ENCODE results near the gene PLA2G4B. TPM values are rescaled to one million over a fixed set of nuclear protein-coding genes. Genes with fewer than 3 reads are reported as not detected.

PLA2G4B gene
- total RNA-seq, 5 donors from 2014 or later (not counting 1 experiment from before 2014, with no cell fraction given), result 32.0 to 55.8 (median 44.9) TPM

- Histone ChIP-seq H3K4me1 (ENCODE audit: control insufficient read depth in 1 of 2, extremely low read depth in 1 of 2, insufficient read depth in 2 of 2, low read length in 2 of 2) (peaks cover 2 to 6% of the 10 kb centered on the region in 2 experiments), H3K4me3 (ENCODE audit: control insufficient read depth in 1 of 2, extremely low read depth in 1 of 2, low read length in 1 of 2) (no peak overlapping the region), H3K36me3 (ENCODE audit: control insufficient read depth in 2 of 2, extremely low read depth in 1 of 2, insufficient read depth in 1 of 2, low read length in 1 of 2) (no peaks in the 10 kb centered on the region), H3K27me3 (replicated peaks in 1 of 2; ENCODE audit: control insufficient read depth in 2 of 2, extremely low read depth in 1 of 2, insufficient read depth in 2 of 2, low read length in 1 of 2) (peaks cover 0 to 39% of the 10 kb centered on the region in 2 experiments), H3K9me3 (no peaks in the 10 kb centered on the region), H3K27ac (ENCODE audit: low read length) (no peak overlapping the region)
- 83% methylated on average over 24 of the region's 30 CpGs for WGBS (ENCODE audit: insufficient coverage)
- peaks cover under 1 to 6% (median 5%) of the 10 kb centered on the region in 3 donors for H3K4me1 Mint-ChIP-seq
- H3K36me3 Mint-ChIP-seq, result no peaks in the 10 kb centered on the region
- ChIA-PET CTCF (no interaction called here), POLR2A (no interaction called here)
- H3K4me3 Mint-ChIP-seq, result no peak overlapping the region
- H3K9me3 Mint-ChIP-seq, result no peaks in the 10 kb centered on the region
- no peak overlapping the region for H3K27ac Mint-ChIP-seq
- peaks cover 0 to 3% of the 10 kb centered on the region in 2 donors for H3K27me3 Mint-ChIP-seq
- DNase-seq (no peak), ATAC-seq (replicated peaks in 1 of 4) (no peak)
Observed at GRCh38 chr15:41855261-41855961, 16.8 kb downstream of the PLA2G4B start.

- Mint-ChIP-seq H3K4me1 (peaks cover 6 to 9% (median 7%) of the 10 kb centered on the region in 3 donors), H3K4me3 (no peak overlapping the region), H3K9me3 (no peaks in the 10 kb centered on the region), H3K27ac (no peak overlapping the region), H3K27me3 (peaks cover 0 to 3% of the 10 kb centered on the region in 2 donors), H3K36me3 (no peaks in the 10 kb centered on the region)
- no peak for DNase-seq
- Histone ChIP-seq H3K27me3 (replicated peaks in 1 of 2; ENCODE audit: control insufficient read depth in 2 of 2, extremely low read depth in 1 of 2, insufficient read depth in 2 of 2, low read length in 1 of 2) (peaks cover 0 to 45% of the 10 kb centered on the region in 2 experiments), H3K4me1 (ENCODE audit: control insufficient read depth in 1 of 2, extremely low read depth in 1 of 2, insufficient read depth in 2 of 2, low read length in 2 of 2) (peaks cover 2 to 7% of the 10 kb centered on the region in 2 experiments), H3K36me3 (ENCODE audit: control insufficient read depth in 2 of 2, extremely low read depth in 1 of 2, insufficient read depth in 1 of 2, low read length in 1 of 2) (no peaks in the 10 kb centered on the region), H3K4me3 (ENCODE audit: control insufficient read depth in 1 of 2, extremely low read depth in 1 of 2, low read length in 1 of 2) (no peak overlapping the region), H3K27ac (ENCODE audit: low read length) (no peak overlapping the region), H3K9me3 (no peaks in the 10 kb centered on the region)
- ChIA-PET CTCF (no interaction called here), POLR2A (no interaction called here)
- 85% methylated on average over 11 of the region's 17 CpGs for WGBS (ENCODE audit: insufficient coverage)
- no peak for ATAC-seq (replicated peaks in 1 of 4)
Observed at GRCh38 chr15:41856262-41856661, 17.6 kb downstream of the PLA2G4B start.

DNA sequence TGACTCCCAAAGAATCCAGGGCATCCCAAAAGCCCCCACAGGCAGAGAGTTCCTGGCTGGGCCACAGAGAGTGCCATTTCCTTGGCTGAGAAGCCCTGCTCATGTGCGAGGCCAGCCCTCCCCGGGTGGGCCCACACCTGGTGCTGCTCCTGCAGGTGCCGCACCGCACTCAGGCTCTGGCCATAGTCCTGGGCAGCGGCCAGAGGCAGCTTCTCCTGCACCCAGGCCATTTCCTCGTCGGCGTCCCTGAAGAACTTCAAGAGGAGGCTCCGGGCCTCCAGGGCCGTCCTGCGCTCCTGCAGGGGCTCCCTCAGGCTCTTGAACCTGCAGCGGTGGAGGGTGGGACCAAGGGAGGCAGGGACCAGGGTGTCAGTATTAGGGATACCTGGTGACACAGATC is 18.1 kb downstream of the PLA2G4B start:
- Histone ChIP-seq H3K4me3 (ENCODE audit: control insufficient read depth in 1 of 2, extremely low read depth in 1 of 2, low read length in 1 of 2) (no peak overlapping the region), H3K36me3 (ENCODE audit: control insufficient read depth in 2 of 2, extremely low read depth in 1 of 2, insufficient read depth in 1 of 2, low read length in 1 of 2) (no peaks in the 10 kb centered on the region), H3K27ac (ENCODE audit: low read length) (no peak overlapping the region), H3K4me1 (ENCODE audit: control insufficient read depth in 1 of 2, extremely low read depth in 1 of 2, insufficient read depth in 2 of 2, low read length in 2 of 2) (peaks cover 2 to 7% of the 10 kb centered on the region in 2 experiments), H3K9me3 (no peaks in the 10 kb centered on the region), H3K27me3 (replicated peaks in 1 of 2; ENCODE audit: control insufficient read depth in 2 of 2, extremely low read depth in 1 of 2, insufficient read depth in 2 of 2, low read length in 1 of 2) (peaks cover 0 to 45% of the 10 kb centered on the region in 2 experiments)
- Mint-ChIP-seq H3K27me3 (peaks cover 0 to 3% of the 10 kb centered on the region in 2 donors), H3K9me3 (no peaks in the 10 kb centered on the region), H3K27ac (no peak overlapping the region), H3K4me3 (no peak overlapping the region), H3K36me3 (no peaks in the 10 kb centered on the region), H3K4me1 (peaks cover 6 to 9% (median 7%) of the 10 kb centered on the region in 3 donors)
- 90% methylated on average over 12 of the region's 12 CpGs for WGBS (ENCODE audit: insufficient coverage)
- DNase-seq (no peak), ATAC-seq (replicated peaks in 1 of 4) (no peak)
- CTCF ChIA-PET, result no interaction called here
- POLR2A ChIA-PET, result no interaction called here

DNA sequence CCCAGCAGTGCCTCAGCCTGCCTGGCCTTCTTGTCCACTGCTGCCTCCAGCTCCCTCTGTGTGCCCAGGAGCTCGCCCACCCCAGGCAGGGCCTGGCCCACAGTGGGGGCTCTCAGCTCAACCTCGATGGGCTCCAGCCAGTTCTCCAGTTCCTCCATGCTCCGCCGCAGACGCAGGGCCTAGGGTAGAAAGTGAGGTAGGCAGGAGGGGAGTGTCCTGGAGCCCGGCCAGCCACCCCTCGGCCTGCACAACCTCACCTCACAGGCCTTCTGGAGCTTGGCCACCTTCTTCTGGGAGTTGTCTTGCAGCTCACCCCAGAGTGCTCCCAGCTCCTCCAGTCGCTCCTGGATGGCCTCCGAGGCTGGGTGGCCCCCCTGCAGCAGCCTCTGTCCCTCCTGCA is 18.7 kb downstream of the PLA2G4B start:
- 91% methylated on average over 4 of the region's 9 CpGs for WGBS (ENCODE audit: insufficient coverage)
- Mint-ChIP-seq H3K9me3 (no peaks in the 10 kb centered on the region), H3K27ac (no peak overlapping the region), H3K4me1 (peaks cover 6 to 9% (median 7%) of the 10 kb centered on the region in 3 donors), H3K36me3 (no peaks in the 10 kb centered on the region), H3K27me3 (peaks cover 0 to 3% of the 10 kb centered on the region in 2 donors), H3K4me3 (no peak overlapping the region)
- ChIA-PET POLR2A (no interaction called here), CTCF (no interaction called here)
- peaks cover 2 to 7% of the 10 kb centered on the region in 2 experiments for H3K4me1 ChIP-seq (ENCODE audit: control insufficient read depth in 1 of 2, extremely low read depth in 1 of 2, insufficient read depth in 2 of 2, low read length in 2 of 2)
- no peak for DNase-seq
- ATAC-seq (replicated peaks in 1 of 4), result no peak
- no peaks in the 10 kb centered on the region for H3K36me3 ChIP-seq (ENCODE audit: control insufficient read depth in 2 of 2, extremely low read depth in 1 of 2, insufficient read depth in 1 of 2, low read length in 1 of 2)
- H3K9me3 ChIP-seq, result no peaks in the 10 kb centered on the region
- peaks cover 0 to 45% of the 10 kb centered on the region in 2 experiments for H3K27me3 ChIP-seq (replicated peaks in 1 of 2; ENCODE audit: control insufficient read depth in 2 of 2, extremely low read depth in 1 of 2, insufficient read depth in 2 of 2, low read length in 1 of 2)
- no peak overlapping the region for H3K4me3 ChIP-seq (ENCODE audit: control insufficient read depth in 1 of 2, extremely low read depth in 1 of 2, low read length in 1 of 2)
- no peak overlapping the region for H3K27ac ChIP-seq (ENCODE audit: low read length)

GRCh38 chr15:41858756-41859155 is 20.1 kb downstream of the PLA2G4B start:
- no peaks in the 10 kb centered on the region for H3K9me3 ChIP-seq
- Mint-ChIP-seq H3K27ac (no peak overlapping the region), H3K27me3 (peaks cover 0 to 5% of the 10 kb centered on the region in 2 donors), H3K4me1 (peaks cover 6 to 12% (median 11%) of the 10 kb centered on the region in 3 donors), H3K36me3 (no peaks in the 10 kb centered on the region), H3K4me3 (no peak overlapping the region), H3K9me3 (no peaks in the 10 kb centered on the region)
- no peak overlapping the region for H3K4me3 ChIP-seq (ENCODE audit: control insufficient read depth in 1 of 2, extremely low read depth in 1 of 2, low read length in 1 of 2)
- ATAC-seq (replicated peaks in 1 of 4), result no peak
- ChIA-PET CTCF (no interaction called here), POLR2A (interaction anchor here in 1 of 2 donors (0.5 kb wide), 1 partner anchor 21 kb away, joined by 7 read pairs; no protein-coding TSS in a partner anchor)
- H3K36me3 ChIP-seq (ENCODE audit: control insufficient read depth in 2 of 2, extremely low read depth in 1 of 2, insufficient read depth in 1 of 2, low read length in 1 of 2), result no peaks in the 10 kb centered on the region
- H3K27ac ChIP-seq (ENCODE audit: low read length), result no peak overlapping the region
- peaks cover 0 to 36% of the 10 kb centered on the region in 2 experiments for H3K27me3 ChIP-seq (replicated peaks in 1 of 2; ENCODE audit: control insufficient read depth in 2 of 2, extremely low read depth in 1 of 2, insufficient read depth in 2 of 2, low read length in 1 of 2)
- peaks cover 2 to 15% of the 10 kb centered on the region in 2 experiments for H3K4me1 ChIP-seq (ENCODE audit: control insufficient read depth in 1 of 2, extremely low read depth in 1 of 2, insufficient read depth in 2 of 2, low read length in 2 of 2)
- WGBS (ENCODE audit: insufficient coverage), result 92% methylated on average over 14 of the region's 15 CpGs
- DNase-seq, result no peak

GRCh38 chr15:41860049-41860828 is 21.6 kb downstream of the PLA2G4B start:
- peaks cover 0 to 5% of the 10 kb centered on the region in 2 donors for H3K27me3 Mint-ChIP-seq
- no peaks in the 10 kb centered on the region for H3K9me3 Mint-ChIP-seq
- H3K4me3 Mint-ChIP-seq, result no peak overlapping the region
- peaks cover 2 to 15% of the 10 kb centered on the region in 2 experiments for H3K4me1 ChIP-seq (ENCODE audit: control insufficient read depth in 1 of 2, extremely low read depth in 1 of 2, insufficient read depth in 2 of 2, low read length in 2 of 2)
- peak in 1 of 4 experiments; percentile 41 for ATAC-seq (replicated peaks in 1 of 4)
- peaks cover 6 to 12% (median 11%) of the 10 kb centered on the region in 3 donors for H3K4me1 Mint-ChIP-seq
- no peak overlapping the region for H3K4me3 ChIP-seq (ENCODE audit: control insufficient read depth in 1 of 2, extremely low read depth in 1 of 2, low read length in 1 of 2)
- ChIA-PET POLR2A (no interaction called here), CTCF (no interaction called here)
- no peaks in the 10 kb centered on the region for H3K36me3 Mint-ChIP-seq
- no peaks in the 10 kb centered on the region for H3K9me3 ChIP-seq
- no peak for DNase-seq
- WGBS (ENCODE audit: insufficient coverage), result 56% methylated on average over 4 of the region's 15 CpGs
- no peak overlapping the region for H3K27ac ChIP-seq (ENCODE audit: low read length)
- no peak overlapping the region for H3K27ac Mint-ChIP-seq
- H3K36me3 ChIP-seq (ENCODE audit: control insufficient read depth in 2 of 2, extremely low read depth in 1 of 2, insufficient read depth in 1 of 2, low read length in 1 of 2), result no peaks in the 10 kb centered on the region
- H3K27me3 ChIP-seq (replicated peaks in 1 of 2; ENCODE audit: control insufficient read depth in 2 of 2, extremely low read depth in 1 of 2, insufficient read depth in 2 of 2, low read length in 1 of 2), result peaks cover 0 to 36% of the 10 kb centered on the region in 2 experiments

Measured in T-cell (primary cell).